Mammary epithelial cell (primary cell): ENCODE results near the gene EYS.

Experiments used
- EZH2 ChIP-seq: IDR thresholded peaks from 2 replicates; pipeline ENCODE4 v1.6.1; 2012; ENCODE audit warnings: low read length, inconsistent platforms, borderline replicate concordance
- TF ChIP-seq, protein P1 (sequence below), 2 donors: IDR thresholded peaks in 1 of 2; conservative IDR thresholded peaks in 1 of 2; 2 replicates each; pipeline ENCODE4 v1.5.1; 2011 to 2012; ENCODE audit warnings: inconsistent platforms in 2 of 2, low read length in 2 of 2, mild to moderate bottlenecking in 2 of 2, control low read depth in 1 of 2, low read depth in 1 of 2; ENCODE audit not compliant: insufficient read depth in 1 of 2; ENCODE audit errors: extremely low read depth in 1 of 2

DNA sequence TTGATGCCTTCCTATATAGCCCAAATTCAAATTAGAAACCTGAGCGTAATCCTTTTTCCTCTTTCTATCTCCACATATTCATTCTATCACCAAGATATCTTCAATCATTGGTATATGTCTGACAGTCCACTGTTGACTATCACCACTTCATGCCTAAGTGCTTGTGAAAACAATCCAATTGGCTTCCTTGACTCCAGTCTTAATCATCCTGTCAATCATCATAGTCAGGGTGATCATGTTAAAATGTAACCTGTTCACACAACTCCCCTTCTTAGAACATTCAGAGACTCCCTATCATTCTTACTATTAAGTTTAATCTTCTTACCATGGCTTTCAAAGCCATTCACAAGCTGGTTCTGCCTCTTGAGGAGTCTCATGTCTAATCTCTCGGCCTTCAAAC lies 1454.8 kb downstream of the EYS start:
- TF ChIP-seq, protein P1, sequence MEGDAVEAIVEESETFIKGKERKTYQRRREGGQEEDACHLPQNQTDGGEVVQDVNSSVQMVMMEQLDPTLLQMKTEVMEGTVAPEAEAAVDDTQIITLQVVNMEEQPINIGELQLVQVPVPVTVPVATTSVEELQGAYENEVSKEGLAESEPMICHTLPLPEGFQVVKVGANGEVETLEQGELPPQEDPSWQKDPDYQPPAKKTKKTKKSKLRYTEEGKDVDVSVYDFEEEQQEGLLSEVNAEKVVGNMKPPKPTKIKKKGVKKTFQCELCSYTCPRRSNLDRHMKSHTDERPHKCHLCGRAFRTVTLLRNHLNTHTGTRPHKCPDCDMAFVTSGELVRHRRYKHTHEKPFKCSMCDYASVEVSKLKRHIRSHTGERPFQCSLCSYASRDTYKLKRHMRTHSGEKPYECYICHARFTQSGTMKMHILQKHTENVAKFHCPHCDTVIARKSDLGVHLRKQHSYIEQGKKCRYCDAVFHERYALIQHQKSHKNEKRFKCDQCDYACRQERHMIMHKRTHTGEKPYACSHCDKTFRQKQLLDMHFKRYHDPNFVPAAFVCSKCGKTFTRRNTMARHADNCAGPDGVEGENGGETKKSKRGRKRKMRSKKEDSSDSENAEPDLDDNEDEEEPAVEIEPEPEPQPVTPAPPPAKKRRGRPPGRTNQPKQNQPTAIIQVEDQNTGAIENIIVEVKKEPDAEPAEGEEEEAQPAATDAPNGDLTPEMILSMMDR (conservative IDR thresholded peaks at IDR 0.05 in 1 of 2, IDR thresholded peaks at IDR 0.05 in 1 of 2; ENCODE audit: extremely low read depth in 1 of 2, insufficient read depth in 1 of 2, low read depth in 1 of 2, low read length in 2 of 2), result no peak
- no peak for TF ChIP-seq EZH2
